Nephron progenitor cell (in vitro differentiated cells): ENCODE results near the gene SYCP2.
A peak's percentile ranks its signal among the peaks of the same experiment; 100 is the strongest.

Experiments used
- DNase-seq: peaks from one replicate; pipeline ENCODE4 v3.0.0; 2021
- H3K27ac Mint-ChIP-seq: 2 replicates; pipeline ENCODE4 v1.8.0; 2021; ENCODE audit warnings: mild to moderate bottlenecking, moderate library complexity, mixed read lengths
- H3K27me3 Mint-ChIP-seq: 2 replicates; pipeline ENCODE4 v1.8.0; 2021; ENCODE audit warnings: mild to moderate bottlenecking, low read depth, mixed read lengths; ENCODE audit not compliant: poor library complexity
- H3K36me3 Mint-ChIP-seq: 2 replicates; pipeline ENCODE4 v1.8.0; 2021; ENCODE audit warnings: low read depth, mixed read lengths
- H3K4me1 Mint-ChIP-seq: 2 replicates; pipeline ENCODE4 v1.8.0; 2021; ENCODE audit warnings: mixed read lengths
- H3K4me3 Mint-ChIP-seq: 2 replicates; pipeline ENCODE4 v1.8.0; 2021; ENCODE audit warnings: mild to moderate bottlenecking, moderate library complexity, mixed read lengths
- H3K9me3 Mint-ChIP-seq: 2 replicates; pipeline ENCODE4 v1.8.0; 2021; ENCODE audit warnings: mild to moderate bottlenecking, moderate library complexity, mixed read lengths
- TF ChIP-seq, protein P1 (sequence below): fragments of 200-600 bp; sonication (generic); IDR thresholded peaks from 2 replicates; pipeline ENCODE4 v1.5.0; 2021; ENCODE audit warnings: antibody characterized with exemption

SYCP2 gene

DNA sequence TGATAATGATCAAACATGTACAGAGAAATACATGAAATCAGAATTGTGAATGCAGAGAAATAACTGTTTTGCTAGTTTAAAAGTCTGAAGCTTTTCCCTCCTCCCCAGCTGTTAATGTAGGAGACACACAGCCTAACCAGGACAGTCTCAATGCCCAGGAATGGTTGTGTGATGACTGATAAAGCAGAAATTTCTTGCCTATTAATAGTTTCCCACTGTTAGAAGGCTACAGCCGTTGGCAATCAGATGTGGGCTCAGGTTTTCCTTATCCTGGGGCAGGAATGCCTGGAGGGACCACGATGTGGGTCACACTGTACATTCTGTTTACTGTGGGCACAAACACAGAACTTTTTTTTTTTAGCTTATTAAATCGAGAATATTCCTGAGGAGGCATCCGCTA is 4.8 kb upstream of the SYCP2 start:
- Mint-ChIP-seq H3K36me3 (peaks cover 14% of the 10 kb centered on the region), H3K4me1 (peaks cover 43% of the 10 kb centered on the region), H3K4me3 (peak overlapping the region; percentile 83), H3K27me3 (peaks cover 29% of the 10 kb centered on the region), H3K27ac (no peak overlapping the region), H3K9me3 (no peaks in the 10 kb centered on the region)
- DNase-seq: no peak
- TF ChIP-seq, protein P1, sequence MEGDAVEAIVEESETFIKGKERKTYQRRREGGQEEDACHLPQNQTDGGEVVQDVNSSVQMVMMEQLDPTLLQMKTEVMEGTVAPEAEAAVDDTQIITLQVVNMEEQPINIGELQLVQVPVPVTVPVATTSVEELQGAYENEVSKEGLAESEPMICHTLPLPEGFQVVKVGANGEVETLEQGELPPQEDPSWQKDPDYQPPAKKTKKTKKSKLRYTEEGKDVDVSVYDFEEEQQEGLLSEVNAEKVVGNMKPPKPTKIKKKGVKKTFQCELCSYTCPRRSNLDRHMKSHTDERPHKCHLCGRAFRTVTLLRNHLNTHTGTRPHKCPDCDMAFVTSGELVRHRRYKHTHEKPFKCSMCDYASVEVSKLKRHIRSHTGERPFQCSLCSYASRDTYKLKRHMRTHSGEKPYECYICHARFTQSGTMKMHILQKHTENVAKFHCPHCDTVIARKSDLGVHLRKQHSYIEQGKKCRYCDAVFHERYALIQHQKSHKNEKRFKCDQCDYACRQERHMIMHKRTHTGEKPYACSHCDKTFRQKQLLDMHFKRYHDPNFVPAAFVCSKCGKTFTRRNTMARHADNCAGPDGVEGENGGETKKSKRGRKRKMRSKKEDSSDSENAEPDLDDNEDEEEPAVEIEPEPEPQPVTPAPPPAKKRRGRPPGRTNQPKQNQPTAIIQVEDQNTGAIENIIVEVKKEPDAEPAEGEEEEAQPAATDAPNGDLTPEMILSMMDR: no peak

DNA sequence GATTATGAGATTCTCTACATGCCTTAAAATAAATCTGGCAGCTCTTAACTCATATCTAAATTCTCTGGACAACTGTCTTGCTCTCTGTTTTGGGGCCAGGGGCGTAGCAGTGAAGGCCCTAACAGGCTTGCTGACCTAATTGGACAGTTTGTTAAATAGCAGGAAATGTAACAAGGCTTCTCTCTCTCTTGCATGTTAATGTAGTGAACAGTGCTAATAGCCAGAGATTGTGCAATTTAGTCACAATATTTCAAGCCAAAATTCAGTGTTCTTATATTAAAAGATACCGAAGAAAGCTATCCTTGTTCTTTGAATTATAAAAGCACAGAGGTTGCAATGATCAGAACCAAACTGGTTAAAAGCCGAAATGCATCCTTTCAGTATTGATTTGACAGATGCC is 3.7 kb upstream of the SYCP2 start:
- TF ChIP-seq, protein P1: no peak
- H3K4me3 Mint-ChIP-seq: no peak overlapping the region
- no peak for DNase-seq
- no peak overlapping the region for H3K27ac Mint-ChIP-seq
- peaks cover 14% of the 10 kb centered on the region for H3K36me3 Mint-ChIP-seq
- peaks cover 39% of the 10 kb centered on the region for H3K4me1 Mint-ChIP-seq
- H3K27me3 Mint-ChIP-seq: peaks cover 29% of the 10 kb centered on the region
- no peaks in the 10 kb centered on the region for H3K9me3 Mint-ChIP-seq

DNA sequence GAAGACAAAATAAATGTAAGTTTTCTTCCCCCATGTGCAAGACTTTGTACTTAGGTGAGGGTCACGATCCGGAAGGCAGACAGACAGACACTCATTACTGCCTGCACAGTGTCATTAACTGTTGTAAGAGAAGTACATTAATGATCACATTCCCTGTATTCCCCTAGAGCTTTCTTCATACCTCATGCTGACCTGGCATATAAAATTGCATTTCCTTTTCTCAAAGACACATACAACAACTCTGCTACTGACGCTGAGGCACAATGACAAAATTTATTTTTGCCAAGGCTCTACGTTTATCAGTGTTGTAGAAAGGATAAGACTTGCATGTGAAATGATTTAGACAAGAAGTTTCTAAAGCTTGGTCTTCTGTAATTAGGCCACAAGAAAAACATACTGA is 3.0 kb upstream of the SYCP2 start:
- Mint-ChIP-seq H3K27me3 (peaks cover 29% of the 10 kb centered on the region), H3K9me3 (no peaks in the 10 kb centered on the region), H3K36me3 (peaks cover 14% of the 10 kb centered on the region), H3K4me3 (no peak overlapping the region), H3K4me1 (peaks cover 39% of the 10 kb centered on the region), H3K27ac (no peak overlapping the region)
- TF ChIP-seq, protein P1: no peak
- no peak for DNase-seq

DNA sequence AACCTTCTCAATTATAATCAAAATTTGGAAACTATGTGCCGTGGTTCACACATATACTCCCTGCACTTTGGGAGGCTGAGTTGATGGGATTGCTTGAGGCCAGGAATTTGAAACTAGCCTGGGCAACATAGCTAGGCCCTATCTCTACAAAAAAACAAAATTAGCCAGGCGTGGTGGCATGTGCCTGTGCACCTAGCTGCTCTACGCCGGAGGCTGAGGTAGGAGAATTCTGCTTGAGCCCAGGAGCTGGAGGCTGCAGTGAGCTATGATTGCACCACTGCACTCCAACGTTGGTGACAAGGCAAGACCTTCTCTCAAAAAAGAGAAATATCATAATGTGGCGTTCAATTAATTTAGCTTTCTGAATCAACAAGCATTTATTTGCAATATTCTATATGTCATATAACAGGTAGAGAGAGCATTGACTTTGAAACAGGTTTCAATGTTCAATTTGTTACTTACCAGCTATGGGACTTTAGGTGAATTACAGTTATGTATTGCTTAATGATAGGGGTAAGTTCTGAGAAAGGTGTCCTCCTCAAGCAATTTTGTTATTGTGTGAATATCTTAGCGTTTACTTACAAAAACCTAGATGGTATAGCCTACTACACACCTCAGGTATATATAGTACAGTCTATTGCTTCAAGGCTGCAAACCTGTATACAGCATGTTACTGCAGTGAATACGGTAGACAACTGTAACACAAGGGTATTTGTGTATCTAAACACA is 2.2 kb upstream of the SYCP2 start:
- no peaks in the 10 kb centered on the region for H3K9me3 Mint-ChIP-seq
- no peak overlapping the region for H3K4me3 Mint-ChIP-seq
- H3K36me3 Mint-ChIP-seq: peaks cover 14% of the 10 kb centered on the region
- DNase-seq: no peak
- TF ChIP-seq, protein P1: no peak
- peaks cover 29% of the 10 kb centered on the region for H3K27me3 Mint-ChIP-seq
- H3K27ac Mint-ChIP-seq: no peak overlapping the region
- H3K4me1 Mint-ChIP-seq: peaks cover 37% of the 10 kb centered on the region

DNA sequence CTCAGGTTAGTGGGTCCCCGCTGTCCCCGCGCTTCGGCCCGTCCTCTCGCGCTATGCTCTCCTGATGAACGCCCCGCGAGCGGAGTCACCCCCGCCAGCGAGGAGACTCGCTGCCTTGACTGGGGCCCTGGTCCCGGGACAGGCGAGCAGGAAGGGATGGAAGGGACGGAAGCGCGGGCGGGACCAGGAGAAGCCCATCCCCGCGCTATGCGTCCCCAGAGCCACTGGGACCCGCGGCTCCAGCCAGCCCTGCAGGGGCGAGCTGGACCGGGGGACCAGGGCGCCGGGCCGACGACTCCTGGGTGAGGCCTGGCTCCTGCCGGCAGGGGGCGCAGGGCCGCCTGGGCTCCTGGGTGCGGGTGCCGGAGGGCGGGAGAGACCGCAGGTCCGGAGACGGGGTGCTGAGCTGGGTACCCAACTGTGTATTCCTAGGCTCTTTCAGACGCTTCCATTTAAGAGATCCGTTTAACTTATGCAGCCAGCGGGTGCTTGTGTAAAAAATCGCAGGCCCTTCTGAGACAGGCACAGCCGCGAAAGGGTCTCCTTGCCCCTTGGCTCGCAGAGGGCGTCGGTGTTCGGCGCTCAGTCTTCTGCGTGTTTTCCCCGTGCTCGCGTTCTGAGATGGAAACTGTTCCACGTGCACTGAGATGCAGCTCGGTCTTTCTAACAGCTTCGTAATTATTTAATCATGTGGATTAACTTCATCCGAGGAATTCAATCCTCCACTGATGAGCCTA is 580 bp upstream of the SYCP2 start:
- no peaks in the 10 kb centered on the region for H3K9me3 Mint-ChIP-seq
- TF ChIP-seq, protein P1: peak; percentile 84
- H3K36me3 Mint-ChIP-seq: peaks cover 14% of the 10 kb centered on the region
- H3K4me1 Mint-ChIP-seq: peaks cover 35% of the 10 kb centered on the region
- DNase-seq: peak; percentile 87
- H3K27me3 Mint-ChIP-seq: peaks cover 36% of the 10 kb centered on the region
- peak overlapping the region; percentile 78 for H3K4me3 Mint-ChIP-seq
- H3K27ac Mint-ChIP-seq: no peak overlapping the region
